Activated T-cell treated with anti-CD3 and anti-CD28 coated beads for 1 hour (primary cell): ENCODE data around the gene E2F7.

ENCODE experiments used
- DNase-seq: peaks from one replicate; pipeline ENCODE4 v3.0.0-alpha.2; 2020; ENCODE audit warnings: low read depth

Gene E2F7

GRCh38 chr12:77013091-77013490 is 52.3 kb downstream of the E2F7 start:
- no peak for DNase-seq

DNA sequence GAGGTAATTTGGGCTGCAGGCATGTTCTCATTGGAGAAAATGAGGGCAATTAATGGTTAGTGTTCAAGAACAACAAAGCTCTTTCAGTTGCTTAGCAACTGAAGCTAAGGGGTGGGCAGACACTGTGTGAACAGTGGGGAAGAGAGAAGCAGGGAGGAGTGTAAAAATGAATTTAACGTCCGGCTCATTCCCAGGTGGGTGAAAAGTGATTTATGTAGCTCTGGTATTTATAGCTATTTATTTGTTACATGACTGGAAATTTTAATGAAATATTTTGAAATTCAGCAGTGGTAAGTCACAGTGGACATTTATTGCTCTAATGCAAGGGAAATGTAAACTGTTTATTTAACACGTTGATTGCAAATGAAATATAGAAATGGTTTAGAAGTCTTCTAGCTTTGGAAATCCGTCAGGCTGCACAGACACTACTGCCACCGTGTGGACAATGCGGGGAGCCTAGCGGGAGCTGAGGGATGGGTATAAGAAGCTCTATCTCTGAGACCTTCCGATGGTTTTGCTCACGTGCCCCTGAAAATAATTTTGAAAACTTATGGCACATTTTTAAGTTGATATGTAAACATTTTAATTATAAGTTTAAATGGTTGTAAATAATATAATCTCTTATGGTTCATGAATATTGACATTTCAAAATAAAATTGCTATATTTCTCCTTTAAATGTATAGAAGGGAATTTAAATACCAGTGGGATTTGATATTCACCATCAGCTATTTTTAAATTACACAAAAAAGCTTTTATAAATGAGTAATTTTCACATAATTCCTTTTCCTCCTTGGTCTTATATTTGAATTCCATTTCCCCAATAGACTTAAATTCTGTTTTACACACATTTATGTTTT is 54.4 kb downstream of the E2F7 start:
- DNase-seq = peak; percentile 55

DNA sequence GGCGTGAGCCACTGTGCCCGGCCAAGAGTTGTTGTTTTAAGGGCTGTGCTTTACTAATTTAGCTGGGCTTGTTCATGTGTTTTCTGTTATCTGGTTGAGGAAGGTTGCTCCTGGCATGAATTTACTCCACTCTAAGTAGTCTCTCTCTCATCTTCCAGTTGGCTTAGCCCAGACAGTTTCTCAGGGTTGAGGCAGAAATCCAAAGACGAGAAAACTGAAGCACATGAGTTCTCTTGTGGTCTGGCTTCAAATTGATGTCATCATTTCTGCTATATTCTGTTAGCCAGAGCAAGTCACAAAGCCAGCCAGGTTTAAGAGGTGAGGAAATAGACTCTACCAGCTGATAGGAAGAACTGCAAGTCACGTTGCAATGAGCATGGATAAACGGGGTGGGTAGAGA is 57.9 kb downstream of the E2F7 start:
- DNase-seq = no peak

- no peak for DNase-seq
These were observed 59.7 kb downstream of the E2F7 start for GRCh38 chr12:77005611-77006098.

GRCh38 chr12:77003914-77004313 is 61.5 kb downstream of the E2F7 start:
- DNase-seq = no peak

DNA sequence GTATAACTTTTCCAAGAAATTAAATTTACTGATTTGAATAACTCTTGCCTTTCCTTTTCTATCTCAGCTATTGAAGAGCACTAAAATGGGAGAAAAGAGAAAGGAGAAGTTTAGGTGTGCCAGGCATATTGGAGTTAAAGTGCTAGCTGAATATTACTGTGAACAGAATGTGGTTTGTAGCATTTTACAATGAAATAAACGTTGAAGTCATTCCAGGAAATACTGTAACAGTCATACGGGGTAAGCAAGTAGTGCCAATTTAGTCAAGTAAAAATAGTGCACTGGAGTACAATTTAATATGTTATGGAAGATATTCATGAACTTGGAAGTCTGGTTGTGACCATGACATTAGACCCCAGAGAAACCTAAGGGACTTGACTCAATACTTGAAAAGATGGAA is 62.1 kb downstream of the E2F7 start:
- DNase-seq = no peak

- no peak for DNase-seq
These were observed 63.0 kb downstream of the E2F7 start for GRCh38 chr12:77002382-77002781.

DNA sequence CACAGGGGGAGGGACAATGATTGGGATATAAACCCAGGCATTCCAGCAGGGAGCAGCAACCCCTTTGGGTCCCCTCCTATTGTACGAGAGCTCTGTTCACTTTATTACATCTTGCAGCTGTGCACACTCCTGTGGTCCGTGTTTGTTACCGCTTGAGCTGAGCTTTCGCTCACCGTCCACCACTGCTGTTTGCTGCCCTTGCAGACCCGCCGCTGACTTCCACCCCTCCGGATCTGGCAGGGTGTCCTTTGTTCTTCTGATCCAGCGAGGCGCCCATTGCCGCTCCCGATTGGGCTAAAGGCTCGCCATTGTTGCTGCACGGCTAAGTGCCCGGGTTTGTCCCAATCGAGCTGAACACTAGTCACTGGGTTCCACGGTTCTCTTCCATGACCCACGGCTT is 64.1 kb downstream of the E2F7 start:
- DNase-seq = no peak

DNA sequence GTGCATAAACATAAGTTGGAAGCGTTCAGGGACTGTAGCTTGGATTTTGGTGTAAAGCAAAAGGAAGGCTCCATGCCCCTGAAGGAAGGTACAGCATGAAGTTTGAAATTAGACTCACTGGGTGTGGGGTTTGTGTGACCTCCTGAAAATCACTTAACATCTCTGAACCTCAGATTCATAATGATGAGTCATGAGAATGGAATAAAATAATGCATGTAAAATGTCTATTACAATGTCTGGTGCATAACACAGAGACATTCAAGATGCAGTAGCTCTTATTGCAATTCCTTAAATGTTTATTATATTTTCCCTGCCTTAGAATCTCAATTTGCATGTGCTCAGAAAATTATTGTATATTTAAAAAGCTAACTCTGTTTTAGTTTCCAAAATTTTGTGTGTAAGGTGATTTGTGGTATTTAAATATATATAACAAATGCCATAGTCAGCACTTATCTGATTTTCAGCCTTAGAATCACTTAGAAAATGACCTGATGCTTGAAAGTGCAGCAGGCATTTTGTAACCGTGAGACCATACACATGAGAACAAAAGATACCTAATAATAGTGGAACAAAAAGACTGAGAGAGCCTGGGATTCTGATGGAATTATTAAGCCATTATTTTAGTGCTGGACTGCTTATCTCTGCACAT is 66.3 kb downstream of the E2F7 start:
- no peak for DNase-seq

DNA sequence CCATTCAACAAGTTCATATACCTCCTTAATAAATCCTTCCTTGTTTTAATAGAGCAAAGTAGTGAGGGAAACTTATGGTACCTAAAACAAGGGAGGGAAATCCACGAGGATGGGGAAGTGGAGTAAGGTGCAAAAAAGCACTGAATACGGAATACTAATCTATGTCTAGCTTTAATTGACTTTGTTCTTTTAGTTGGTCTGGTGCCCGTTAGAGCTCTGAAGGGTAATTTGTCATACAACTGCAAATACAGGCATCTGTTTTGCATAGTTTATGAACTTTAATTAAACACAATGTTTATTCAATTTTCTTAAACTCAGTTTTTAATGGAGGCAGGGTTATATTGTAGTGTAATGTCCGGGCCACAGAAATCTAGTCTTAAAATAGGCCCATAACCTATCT is 67.0 kb downstream of the E2F7 start:
- DNase-seq = no peak

DNA sequence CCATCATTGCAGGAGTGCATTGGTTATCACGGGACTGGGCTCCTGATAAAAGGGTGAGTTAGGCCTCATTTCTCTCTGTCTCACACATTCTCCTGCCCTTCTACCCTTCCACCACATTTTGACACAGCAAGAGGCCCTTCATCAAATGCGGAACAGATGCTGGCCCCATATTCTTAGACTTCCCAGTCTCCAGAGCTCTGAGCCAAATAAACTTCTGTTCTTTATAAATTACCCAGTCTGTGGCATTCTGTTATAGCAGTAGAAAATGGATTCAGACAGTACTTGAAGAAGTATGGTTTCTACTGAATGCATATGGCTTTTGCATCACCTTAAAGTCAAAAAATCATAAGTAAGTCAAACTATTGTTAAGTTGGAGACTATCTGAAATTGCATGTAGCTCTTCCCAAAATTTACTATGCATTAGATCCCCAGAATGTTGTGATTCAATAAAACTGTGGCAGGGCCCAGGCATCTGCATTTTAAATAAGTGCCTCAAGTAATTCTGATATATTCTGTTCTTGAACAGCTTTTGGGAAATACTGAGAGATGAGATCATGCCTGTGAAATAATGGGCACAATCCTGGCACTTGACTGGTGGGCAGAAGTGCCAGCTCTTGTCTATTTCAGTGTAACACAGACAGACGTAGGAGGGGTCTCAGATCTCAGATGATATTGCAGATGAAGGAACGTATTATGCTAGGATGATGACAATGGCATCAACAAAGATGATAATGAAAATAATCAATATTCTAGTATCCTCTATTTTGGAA is 68.2 kb downstream of the E2F7 start:
- DNase-seq = no peak

DNA sequence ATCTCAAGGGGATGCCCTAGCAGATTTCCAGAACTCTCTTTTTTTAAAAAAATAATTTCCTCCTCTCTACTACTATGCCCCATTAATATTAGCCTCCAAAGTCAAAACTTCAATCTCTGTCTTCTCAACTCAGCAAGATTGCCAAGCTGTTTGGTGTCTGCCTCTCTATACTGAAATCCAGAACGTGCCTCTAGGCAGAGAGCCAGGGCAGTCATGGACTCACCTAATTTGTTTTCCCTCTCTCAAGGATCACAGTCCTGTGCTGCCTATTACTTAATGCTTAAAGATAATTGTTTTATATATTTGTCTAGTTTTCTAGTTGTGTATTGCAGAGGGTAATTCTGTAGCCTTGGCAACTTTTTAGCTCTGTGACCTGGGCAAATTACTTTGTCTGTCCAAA is 74.7 kb downstream of the E2F7 start:
- no peak for DNase-seq

- no peak for DNase-seq
These were observed 80.8 kb downstream of the E2F7 start for GRCh38 chr12:76984566-76984965.

- DNase-seq = no peak
These were observed 81.9 kb downstream of the E2F7 start for GRCh38 chr12:76983420-76983819.

DNA sequence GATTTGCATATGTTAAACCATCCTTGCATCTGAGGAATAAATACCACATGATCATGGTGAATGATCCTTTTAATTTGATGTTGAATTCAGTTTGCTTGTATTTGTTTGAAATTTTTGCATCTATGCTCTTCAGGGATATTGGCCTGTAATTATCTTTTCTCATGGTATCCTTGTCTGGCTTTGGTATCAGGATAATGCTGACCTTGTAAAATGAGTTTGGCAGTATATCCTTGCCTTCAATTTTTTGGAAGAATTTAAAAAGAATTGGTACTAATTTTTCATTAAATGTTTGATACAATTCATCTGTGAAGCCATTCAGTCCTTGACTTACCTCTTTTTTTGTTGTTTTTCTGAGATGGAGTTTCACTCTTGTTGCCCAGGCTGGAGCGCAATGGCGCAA is 85.2 kb downstream of the E2F7 start:
- no peak for DNase-seq

GRCh38 chr12:76976777-76977382 is 88.5 kb downstream of the E2F7 start:
- no peak for DNase-seq
